Globus pallidus (tissue), 1 donor: ENCODE data around the gene LY6G6F.

ENCODE experiments used
- DNase-seq: peaks from one replicate; pipeline ENCODE4 v3.0.0-alpha.2; 2015; ENCODE audit warnings: low spot score

Gene LY6G6F, protein sequence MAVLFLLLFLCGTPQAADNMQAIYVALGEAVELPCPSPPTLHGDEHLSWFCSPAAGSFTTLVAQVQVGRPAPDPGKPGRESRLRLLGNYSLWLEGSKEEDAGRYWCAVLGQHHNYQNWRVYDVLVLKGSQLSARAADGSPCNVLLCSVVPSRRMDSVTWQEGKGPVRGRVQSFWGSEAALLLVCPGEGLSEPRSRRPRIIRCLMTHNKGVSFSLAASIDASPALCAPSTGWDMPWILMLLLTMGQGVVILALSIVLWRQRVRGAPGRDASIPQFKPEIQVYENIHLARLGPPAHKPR

DNA sequence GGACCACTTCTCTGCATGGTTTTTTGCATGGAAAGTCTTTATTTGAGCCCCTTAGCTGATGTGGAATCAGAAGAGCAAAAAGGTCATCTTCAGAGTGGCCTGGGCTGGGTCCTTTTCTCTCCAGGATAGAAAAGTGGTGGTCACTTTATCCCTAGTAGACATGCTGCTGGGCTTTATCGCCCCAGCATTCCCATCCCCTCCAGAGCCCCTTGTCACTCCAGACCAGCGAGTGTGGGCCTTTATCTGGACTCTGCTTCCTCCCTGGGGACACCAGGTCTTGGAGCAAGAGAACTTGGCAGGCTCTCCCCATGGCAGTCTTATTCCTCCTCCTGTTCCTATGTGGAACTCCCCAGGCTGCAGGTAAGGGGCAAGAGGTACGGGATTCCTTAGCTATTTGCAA lies at the start of gene LY6G6F:
Gene LY6G6F (plus strand): TSS at position 268 of the 400 bp plus-strand sequence. CDS start 41 bp downstream, at position 309.
- DNase-seq: no peak

DNA sequence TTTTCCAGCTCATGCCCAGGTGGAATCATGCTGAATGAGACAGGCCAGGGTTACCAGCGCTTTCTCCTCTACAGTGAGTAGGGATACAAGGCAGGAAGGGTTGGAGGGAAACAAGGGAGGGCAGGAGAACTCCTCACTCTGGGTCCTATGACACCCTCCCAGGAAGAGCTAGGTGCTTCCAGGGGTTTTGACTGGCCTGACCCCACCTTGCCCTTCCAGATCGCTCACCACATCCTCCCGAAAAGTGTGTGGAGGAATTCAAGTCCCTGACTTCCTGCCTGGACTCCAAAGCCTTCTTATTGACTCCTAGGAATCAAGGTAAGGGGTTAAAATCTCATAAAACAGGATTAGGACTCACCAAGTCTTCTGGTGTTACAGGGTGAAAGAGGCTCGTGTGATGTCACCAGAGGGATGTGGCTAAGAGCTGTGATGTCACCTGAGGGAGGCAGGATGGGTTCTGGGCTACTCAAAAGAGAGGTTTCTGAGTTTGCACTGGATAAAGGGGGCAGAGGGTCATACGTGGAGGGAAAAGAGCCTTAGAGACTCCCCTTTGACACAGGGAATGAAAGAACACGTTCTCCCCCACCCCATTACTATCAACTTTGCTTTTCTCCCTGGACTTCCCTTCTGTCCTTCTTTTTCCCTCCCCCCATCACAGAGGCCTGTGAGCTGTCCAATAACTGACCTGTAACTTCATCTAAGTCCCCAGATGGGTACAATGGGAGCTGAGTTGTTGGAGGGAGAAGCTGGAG lies 49.1 kb upstream of the LY6G6F start:
- DNase-seq: no peak

DNA sequence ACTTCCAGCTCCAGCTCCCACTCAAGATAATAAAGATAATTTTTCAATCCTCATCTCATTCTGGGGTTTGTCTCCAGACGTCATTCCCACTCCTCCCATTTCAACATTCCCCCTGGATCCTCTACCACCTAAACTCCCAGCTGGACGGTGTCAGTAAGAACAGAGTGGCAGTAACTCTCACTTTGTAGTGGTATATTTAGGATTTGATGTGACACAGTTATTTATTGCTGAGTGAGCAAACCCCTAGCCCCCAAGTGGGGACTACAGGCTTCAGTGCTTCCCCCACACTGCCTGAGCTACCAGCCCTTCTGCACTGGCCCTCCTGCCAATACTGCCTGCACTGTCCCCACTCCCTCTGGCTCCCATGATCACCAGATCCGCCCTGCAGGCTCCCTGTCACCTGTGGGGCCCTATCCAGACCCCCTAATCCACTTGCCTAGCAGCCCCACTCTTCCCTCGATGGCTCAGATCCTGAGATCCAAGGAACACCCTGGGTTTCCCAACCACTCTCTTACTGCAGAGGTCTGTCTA lies 48.4 kb upstream of the LY6G6F start:
- DNase-seq: no peak

DNA sequence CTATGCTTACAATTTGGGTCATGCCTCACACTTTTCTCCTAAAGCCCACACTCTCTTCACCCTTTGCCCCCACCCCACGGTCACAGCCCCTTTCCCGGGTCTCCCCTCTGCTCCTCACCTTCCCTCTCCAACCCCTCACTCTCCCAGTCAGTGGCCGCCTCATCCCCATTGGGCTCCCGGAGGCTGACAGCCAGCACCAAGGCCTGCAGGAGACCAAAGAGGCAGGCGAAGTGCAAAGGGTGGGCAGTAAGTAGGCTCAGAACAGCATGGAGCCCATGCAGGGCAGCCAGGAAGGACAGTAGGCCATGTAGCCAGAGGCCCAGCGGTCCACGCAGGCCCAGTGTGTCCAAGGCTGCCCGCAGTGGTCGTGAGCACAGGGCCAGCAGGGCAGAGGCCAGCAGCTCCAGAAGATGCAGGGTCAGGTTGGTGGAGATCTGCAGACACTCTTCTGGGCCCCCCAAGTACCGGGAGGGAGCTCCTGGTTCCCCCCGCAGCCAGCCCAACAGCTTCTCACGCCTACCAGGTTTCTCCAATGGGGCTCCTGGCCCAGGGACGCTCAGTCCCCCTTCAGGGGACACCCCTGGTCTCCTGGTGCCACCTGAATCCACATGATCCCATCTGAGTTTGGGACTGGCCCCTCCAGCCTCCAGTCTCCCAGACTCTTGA lies 47.5 kb upstream of the LY6G6F start:
- no peak for DNase-seq

DNA sequence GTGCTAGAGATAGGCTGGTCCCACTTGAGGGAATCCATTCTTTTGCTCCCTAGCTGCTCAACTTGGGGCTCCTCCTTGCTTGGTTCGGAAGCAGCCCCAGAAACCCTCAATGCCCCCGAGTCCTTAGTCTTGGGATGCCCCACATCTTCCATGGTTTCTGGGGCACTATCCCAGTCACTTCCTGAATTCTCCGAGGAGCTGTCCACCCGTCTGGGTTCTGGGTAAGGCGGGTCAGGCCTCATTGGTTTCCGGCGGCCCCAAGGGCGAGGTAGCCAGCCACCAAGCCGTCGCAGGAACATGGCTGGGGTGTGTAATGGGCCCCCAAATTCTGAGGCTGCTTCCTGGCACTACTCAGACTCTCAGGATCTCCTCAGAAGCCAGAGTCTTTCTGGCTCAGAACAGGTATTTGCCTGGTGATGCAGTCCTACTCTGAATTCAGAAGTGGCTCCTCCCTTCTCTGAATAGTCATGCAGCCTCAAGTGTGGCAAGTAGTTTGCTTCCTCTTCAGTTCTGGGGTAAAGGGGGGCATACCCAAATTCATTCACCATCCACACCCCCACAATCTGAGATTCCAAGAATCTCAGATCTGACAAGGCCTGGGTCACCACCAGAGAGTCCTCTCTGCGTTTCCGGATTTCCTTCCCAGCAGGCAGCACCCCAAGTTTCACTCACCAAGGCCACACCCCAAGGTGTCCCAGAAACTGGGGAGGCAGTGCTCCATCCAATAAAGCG lies 46.9 kb upstream of the LY6G6F start:
- no peak for DNase-seq

DNA sequence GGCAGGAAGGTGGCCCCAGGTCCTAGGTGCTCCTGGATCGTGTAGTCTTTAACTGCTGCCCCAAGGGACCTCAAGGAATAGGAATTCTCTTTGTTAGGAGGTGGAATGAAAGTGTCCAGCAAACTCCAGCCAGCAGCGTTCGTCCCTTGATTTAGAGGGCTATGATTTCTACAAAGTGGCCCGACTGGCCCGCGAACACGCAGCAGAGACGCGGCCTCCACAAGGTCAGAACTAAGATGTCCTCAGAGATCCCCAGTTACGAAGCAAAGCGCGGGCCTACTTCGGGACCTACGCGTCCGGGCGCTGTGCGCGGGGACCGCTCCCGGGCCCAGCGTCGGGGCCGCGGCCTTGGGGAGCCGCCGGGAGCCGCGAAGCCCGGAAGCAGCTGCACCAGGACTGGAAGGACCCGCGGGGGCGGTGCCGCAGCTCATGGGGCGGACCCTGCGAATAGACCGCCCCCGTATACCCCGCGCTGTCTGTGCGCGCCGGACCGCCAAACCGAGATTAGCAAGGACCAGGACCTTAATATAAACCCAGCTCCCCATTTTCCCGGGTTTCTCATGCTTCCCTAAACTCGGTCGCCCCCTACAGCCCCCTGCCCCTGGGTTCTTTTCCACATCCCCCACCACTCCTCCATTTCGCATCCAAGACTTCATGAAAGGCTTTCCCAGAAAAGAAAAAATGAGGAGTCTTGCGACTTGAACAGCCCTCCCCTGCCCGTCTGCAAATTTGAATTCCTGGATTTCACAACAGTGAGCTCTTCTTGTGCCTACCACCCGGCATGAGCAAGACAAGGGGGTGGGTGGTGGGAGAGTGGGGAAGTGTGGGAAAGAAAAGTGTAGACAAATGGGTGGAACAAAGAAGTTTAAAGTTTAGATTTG lies 46.0 kb upstream of the LY6G6F start, which contains the start of gene C6orf47:
Gene C6orf47 (minus strand): TSS at position 398 of the 881 bp plus-strand sequence. CDS start 831 bp downstream, outside the sequence.
- peak; percentile 82 for DNase-seq

DNA sequence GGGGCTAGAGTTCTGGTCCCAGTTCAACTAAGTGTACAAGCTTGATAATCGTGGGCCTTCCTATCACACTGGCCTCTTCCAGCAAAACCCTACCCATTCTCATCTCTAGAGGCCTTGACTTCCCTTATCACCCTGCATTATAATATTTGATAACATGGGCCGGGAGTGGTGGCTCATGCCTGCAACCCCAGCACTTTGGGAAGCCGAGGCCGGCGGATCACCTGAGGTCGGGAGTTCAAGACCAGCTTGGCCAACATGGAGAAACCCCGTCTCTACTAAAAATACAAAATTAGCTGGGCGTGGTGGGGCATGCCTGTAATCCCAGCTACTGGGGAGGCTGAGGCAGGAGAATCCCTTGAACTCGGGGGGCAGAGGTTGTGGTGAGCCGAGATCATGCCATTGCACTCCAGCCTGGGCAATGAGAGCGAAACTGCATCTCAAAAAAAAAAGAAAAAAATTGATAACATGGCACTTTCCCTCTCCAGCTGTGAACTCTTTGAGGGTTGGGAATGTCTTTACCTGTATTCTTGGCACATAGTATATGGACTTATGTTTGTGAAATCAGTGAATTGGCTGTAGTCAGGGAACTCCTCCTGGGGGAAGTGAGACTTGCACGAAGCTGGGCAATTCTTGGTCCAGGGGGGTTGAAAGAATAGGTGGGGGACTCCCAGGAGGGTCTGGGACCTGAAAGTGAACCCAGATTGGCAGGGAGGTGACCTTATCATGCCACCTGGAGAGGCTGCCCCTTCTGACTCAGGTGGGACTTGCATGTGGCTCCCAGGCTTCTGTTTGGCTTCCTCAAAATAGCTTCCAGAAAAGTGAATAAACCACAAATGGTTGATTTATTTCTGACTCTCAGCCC lies 45.2 kb upstream of the LY6G6F start:
- no peak for DNase-seq

DNA sequence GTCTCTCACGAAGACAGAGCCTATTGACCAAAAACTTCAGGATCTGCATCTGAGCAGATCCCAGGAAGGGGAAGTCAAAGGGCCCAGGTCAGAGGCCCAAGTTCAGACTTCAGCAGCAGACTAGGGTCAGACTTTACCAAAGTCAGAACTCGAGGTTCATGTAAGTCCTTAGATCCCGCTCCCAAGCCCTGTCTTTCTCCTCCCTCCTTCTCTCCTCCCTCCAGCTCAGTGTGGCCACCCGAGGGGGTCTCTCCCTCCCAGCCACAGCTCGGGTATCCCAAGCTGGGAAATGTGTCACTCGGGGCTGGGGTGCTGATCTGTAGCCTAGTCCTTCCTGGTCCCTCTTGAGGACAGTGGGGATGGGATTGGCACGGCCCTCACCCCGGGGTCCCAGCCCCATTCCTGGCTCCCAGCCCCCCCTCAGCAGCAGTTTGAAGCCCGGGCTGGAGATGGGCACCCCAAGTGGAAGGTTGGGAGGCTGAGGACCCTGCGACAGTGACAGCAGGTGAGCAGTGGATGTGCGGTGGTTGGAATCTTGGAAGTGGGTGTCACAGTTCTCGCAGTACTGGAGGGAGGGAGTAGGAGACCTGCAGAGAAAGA lies 44.4 kb upstream of the LY6G6F start:
- DNase-seq: no peak

DNA sequence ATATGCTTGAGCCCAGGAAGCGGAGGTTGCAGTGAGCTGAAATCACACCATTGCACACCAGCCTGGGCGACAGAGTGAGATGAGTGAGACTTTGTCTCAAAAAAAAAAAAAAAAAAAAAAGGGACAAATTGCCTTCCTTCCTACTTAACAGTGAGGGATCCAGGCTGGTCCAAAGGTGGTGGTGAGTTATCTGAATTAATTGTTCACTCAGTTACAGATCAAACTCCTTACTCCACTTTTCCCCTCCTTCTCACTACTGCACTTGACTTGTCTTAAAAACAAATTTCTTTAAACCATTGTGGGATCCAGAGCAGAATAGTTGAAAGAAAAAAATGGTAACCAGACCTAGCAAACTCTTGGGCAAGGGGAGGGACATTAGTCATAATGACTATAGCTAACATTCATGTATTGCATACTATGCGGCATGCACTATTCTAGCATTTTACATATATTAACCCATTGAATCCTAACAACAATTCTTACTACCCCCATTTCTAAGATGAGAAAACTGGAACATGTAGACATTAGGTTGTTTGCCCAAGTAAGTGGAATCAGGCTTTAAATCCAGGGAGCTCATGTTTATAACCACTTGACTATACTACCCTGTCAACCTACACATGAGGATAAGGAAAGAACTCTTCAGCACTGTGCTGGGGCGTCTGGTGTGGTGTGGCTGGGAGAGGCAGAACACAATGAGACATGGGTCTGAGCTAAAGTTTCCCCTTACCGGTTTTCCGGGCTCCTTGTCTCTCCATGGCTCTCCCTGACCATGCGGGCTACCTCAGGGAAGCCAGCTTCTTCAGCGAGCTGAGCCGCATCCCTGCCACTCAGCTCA lies 43.3 kb upstream of the LY6G6F start:
- DNase-seq: no peak

DNA sequence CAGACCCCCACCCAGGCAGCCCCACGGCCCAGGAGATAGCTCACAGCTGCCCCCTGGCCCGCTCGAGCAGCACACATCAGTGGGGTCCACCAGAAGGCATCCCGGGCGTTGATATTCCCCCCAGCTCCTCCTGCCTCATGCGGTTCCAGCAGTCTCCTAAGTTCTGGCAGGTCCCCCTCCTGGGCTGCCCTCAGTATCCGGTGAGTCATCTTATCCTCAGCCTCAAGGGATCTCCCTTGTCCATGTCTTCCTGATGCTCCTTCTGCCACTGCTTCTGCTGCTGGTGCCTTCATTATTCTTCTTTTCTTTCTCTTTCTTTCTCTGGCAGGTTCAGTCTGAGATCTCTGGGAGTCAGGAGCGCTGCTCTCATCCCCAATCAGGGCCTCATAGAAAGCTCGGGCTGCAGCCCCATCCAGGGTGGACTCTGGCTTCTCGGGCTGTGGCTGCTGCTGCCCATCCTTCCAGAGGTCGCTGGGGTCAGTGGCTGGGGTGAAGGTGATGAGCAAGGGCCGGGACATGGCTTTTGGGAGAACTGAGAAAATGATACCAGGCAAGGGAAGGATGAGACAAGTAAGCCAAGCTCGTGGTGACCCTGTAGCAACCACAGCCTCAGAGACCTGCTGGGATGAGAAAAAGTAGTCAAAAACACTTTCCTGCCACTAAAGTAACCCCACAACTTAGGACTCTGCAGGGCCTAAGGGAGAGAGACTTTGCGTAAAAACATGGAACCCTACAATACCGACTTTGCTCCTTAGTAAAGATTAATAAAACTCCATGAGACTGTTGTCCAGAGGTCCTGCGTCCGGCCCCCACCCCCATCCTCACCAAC lies 42.5 kb upstream of the LY6G6F start:
- no peak for DNase-seq

DNA sequence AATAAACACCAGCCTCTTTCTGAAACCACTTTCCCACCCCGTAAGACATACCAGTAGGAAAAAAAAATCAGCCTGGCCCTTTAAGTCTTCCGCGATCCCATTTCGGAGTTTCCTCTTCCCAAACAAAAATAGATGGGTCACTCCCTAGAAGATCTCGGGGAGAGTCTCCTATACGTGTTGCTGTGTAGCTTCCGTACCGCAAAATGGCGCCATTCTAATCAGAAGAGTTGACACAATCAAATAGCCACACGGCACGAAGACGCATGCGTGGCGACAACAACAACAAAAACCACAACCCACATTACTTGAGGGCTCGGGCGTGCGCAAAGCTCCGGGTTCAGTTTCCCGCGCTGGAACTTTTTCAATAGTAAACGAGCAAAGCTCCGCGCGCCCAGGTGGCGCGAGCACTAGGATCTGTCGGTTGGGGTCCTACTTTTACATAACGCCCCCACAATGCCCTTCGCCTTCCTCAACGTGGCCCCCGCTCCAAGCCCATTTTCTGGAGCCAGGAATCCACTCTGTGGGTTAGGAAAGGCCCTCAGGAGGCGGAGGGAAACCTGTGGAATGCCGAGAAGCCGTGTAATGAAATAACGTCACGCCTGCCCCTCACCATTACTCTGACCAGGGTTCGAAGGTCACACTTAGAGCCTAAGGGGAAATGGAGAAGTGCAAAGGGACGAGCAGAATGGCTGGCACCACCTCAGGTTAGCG lies 41.7 kb upstream of the LY6G6F start, which contains the start of gene GPANK1:
Gene GPANK1 (minus strand): TSS at position 208 of the 711 bp plus-strand sequence. CDS start 519 bp downstream, outside the sequence.
- peak; percentile 94 for DNase-seq

DNA sequence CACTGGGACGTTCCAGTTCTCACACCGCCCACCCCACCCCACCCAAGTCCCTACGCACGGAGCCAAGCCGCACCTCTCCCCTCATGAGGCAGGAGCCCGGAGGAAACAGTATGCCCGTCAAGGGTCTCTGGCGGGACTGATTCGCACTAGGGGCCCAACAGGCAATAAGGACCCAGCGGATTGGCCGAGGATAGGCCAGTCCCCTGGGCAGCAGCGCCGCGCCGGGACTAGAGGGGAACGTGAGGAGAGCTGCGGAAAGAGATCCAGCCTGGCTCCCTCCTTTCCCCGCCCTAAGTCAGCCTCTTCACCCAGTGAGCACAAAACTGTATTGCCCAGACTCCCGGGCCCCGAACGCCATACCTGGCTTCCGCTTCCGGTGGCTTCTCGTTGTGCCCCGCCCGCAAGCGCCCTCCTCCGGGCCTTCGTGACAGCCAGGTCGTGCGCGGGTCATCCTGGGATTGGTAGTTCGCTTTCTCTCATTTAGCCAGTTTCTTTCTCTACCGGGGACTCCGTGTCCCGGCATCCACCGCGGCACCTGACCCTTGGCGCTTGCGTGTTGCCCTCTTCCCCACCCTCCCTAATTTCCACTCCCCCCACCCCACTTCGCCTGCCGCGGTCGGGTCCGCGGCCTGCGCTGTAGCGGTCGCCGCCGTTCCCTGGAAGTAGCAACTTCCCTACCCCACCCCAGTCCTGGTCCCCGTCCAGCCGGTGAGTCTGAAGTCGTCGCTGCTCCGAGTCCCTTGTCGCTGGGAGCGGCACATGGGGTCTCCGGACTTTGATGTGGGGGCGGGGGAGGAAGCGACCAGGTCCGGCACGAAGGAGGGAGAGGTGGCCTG lies 40.9 kb upstream of the LY6G6F start, which contains the start of gene CSNK2B:
Gene CSNK2B (plus strand): TSS at position 580 of the 836 bp plus-strand sequence. CDS start 752 bp downstream, outside the sequence.
- peak; percentile 99 for DNase-seq

DNA sequence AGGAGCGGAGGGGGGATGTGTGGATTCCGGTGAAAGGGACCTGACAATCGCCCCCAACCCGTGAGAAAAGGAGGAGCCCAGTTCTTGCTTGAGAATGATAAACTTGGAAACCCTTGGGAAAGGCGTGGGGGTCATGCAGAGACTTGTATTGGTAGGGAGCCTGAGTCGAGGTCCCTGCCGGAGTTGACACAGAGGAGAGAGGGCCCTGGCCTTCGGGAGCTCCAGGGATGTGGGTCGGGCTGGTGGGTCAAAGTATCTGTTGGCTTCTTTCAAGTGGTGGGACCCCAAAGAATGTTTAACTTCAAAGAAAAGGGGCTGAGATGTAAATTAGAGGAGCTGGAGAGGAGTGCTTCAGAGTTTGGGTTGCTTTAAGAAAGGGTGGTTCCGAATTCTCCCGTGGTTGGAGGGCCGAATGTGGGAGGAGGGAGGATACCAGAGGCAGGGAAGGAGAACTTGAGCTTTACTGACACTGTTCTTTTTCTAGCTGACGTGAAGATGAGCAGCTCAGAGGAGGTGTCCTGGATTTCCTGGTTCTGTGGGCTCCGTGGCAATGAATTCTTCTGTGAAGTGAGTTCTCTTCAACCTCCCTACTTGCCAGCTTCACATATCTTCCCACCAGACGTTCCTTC lies 40.2 kb upstream of the LY6G6F start:
- DNase-seq: no peak

DNA sequence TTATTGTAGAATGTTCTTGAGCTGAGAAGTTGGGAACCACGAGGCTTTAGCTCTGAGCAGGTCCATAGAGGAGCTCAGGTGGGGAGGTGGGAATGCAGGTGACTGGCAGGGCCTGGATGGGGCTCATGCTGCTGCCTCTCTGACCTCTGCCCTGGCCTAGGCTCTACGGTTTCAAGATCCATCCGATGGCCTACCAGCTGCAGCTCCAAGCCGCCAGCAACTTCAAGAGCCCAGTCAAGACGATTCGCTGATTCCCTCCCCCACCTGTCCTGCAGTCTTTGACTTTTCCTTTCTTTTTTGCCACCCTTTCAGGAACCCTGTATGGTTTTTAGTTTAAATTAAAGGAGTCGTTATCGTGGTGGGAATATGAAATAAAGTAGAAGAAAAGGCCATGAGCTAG lies 37.0 kb upstream of the LY6G6F start, which contains the start of gene LY6G5B:
Gene LY6G5B (plus strand): TSS at position 301 of the 400 bp plus-strand sequence. CDS start 975 bp downstream, outside the sequence.
- no peak for DNase-seq

DNA sequence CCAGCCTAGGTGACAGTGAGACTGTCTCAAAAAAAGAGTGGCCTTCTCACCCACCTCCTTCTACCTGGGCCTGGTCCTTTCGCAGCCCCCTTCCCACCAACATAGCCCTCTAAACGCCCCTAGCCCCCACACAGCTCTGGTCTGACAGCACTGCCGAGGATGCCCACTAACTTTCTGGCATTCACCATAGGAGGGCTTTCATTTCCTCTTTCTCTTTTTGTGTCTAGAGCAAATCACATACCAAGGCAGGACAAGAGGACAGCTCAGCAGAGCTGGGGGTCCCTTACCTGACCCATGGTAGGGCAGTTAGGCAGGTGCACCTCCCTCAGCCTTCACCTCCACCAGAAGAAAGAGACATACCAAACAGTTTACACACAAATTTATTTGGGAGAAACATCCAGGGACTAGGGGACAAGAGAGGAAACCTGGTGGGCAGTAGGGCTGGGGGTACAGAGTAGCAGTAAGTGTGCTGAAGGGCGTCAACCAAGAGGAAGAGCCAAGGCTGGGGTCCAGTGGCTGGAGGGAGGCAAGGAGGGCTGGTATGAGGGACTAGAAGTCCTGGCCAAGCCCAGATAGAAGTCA lies 30.3 kb upstream of the LY6G6F start:
- no peak for DNase-seq
